A549 (cell line): ENCODE measurements around the gene C5orf58.

ENCODE experiments used
- CHD4 ChIP-seq: fragments of 200-600 bp; sonication (generic); IDR thresholded peaks from 2 replicates; pipeline ENCODE4 v1.6.1; 2016; ENCODE audit warnings: antibody characterized with exemption, mild to moderate bottlenecking, borderline replicate concordance
- MAFK ChIP-seq: fragments of 450-650 bp; IDR thresholded peaks from 2 replicates; pipeline ENCODE4 v1.6.1; 2014; ENCODE audit not compliant: partially characterized antibody
- POLR2A ChIP-seq: IDR thresholded peaks from 2 replicates; pipeline ENCODE4 v1.6.1; 2012; ENCODE audit warnings: mild to moderate bottlenecking, low read length
- ZFP36 ChIP-seq: fragments of 450-650 bp; IDR thresholded peaks from 2 replicates; pipeline ENCODE4 v1.6.1; 2014; ENCODE audit warnings: borderline replicate concordance; ENCODE audit not compliant: partially characterized antibody
- TF ChIP-seq, protein P1 (sequence below): fragments of >200 bp; sonication (Bioruptor Twin); formaldehyde crosslinking; IDR thresholded peaks from 3 replicates; pipeline ENCODE4 v1.5.1; 2016
- TF ChIP-seq, protein P2 (sequence below): IDR thresholded peaks from 2 replicates; pipeline ENCODE4 v1.6.1; 2012
- TF ChIP-seq, protein P3 (sequence below): fragments of 200-600 bp; sonication (generic); IDR thresholded peaks from 2 replicates; pipeline ENCODE4 v1.6.1; 2016; ENCODE audit warnings: antibody characterized with exemption, mild to moderate bottlenecking, moderate library complexity

DNA sequence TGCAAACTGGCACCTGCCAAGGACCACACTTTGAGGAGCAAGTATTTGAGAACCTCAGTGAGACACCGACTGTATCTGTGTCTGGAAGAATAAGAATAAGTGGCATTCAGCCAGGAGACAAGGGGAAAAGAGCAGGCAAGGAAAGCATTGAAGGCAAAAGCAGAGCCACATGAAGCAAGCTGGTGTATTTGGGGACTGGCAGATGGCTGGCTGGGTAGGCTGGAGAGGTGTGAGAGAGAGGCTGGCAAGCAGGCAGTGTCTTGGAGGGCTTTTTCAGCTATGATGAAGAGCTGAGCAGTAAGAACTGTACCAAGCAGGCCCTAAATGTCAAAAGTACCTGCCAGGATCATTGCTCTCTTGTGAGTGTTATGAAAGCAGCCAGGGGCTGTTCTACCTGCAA lies 14.1 kb upstream of the C5orf58 start:
- TF ChIP-seq ZFP36 (no peak), CHD4 (no peak), POLR2A (no peak), MAFK (no peak)
- TF ChIP-seq, protein P1, sequence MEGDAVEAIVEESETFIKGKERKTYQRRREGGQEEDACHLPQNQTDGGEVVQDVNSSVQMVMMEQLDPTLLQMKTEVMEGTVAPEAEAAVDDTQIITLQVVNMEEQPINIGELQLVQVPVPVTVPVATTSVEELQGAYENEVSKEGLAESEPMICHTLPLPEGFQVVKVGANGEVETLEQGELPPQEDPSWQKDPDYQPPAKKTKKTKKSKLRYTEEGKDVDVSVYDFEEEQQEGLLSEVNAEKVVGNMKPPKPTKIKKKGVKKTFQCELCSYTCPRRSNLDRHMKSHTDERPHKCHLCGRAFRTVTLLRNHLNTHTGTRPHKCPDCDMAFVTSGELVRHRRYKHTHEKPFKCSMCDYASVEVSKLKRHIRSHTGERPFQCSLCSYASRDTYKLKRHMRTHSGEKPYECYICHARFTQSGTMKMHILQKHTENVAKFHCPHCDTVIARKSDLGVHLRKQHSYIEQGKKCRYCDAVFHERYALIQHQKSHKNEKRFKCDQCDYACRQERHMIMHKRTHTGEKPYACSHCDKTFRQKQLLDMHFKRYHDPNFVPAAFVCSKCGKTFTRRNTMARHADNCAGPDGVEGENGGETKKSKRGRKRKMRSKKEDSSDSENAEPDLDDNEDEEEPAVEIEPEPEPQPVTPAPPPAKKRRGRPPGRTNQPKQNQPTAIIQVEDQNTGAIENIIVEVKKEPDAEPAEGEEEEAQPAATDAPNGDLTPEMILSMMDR = no peak
- TF ChIP-seq, protein P2, sequence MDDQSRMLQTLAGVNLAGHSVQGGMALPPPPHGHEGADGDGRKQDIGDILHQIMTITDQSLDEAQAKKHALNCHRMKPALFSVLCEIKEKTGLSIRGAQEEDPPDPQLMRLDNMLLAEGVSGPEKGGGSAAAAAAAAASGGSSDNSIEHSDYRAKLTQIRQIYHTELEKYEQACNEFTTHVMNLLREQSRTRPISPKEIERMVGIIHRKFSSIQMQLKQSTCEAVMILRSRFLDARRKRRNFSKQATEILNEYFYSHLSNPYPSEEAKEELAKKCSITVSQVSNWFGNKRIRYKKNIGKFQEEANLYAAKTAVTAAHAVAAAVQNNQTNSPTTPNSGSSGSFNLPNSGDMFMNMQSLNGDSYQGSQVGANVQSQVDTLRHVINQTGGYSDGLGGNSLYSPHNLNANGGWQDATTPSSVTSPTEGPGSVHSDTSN = no peak
- TF ChIP-seq, protein P3, sequence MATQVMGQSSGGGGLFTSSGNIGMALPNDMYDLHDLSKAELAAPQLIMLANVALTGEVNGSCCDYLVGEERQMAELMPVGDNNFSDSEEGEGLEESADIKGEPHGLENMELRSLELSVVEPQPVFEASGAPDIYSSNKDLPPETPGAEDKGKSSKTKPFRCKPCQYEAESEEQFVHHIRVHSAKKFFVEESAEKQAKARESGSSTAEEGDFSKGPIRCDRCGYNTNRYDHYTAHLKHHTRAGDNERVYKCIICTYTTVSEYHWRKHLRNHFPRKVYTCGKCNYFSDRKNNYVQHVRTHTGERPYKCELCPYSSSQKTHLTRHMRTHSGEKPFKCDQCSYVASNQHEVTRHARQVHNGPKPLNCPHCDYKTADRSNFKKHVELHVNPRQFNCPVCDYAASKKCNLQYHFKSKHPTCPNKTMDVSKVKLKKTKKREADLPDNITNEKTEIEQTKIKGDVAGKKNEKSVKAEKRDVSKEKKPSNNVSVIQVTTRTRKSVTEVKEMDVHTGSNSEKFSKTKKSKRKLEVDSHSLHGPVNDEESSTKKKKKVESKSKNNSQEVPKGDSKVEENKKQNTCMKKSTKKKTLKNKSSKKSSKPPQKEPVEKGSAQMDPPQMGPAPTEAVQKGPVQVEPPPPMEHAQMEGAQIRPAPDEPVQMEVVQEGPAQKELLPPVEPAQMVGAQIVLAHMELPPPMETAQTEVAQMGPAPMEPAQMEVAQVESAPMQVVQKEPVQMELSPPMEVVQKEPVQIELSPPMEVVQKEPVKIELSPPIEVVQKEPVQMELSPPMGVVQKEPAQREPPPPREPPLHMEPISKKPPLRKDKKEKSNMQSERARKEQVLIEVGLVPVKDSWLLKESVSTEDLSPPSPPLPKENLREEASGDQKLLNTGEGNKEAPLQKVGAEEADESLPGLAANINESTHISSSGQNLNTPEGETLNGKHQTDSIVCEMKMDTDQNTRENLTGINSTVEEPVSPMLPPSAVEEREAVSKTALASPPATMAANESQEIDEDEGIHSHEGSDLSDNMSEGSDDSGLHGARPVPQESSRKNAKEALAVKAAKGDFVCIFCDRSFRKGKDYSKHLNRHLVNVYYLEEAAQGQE = no peak
